ENCODE measurements around the gene ARX.

Gene ARX

GRCh38 chrX:25016938-25017598 lies 1.3 kb upstream of the ARX start:
- no peak for DNase-seq (ENCODE audit: low spot score)

DNA sequence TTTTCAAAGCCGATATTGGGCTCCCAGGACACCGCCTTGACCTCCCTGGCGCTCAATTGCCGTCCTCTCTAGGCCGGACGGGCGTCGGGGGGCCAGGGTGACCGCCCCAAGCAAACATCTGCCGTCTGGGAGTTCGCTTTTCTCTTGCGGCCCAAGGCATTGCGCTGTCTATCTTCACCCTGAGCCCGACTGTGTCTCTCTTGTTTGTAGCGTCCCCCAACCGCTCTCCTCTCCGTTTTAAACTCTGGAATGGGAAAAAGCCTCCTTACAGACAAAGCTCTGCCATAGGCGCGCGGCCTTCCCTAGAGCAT lies 551 bp upstream of the ARX start:
- DNase-seq (ENCODE audit: low spot score), result no peak

DNA sequence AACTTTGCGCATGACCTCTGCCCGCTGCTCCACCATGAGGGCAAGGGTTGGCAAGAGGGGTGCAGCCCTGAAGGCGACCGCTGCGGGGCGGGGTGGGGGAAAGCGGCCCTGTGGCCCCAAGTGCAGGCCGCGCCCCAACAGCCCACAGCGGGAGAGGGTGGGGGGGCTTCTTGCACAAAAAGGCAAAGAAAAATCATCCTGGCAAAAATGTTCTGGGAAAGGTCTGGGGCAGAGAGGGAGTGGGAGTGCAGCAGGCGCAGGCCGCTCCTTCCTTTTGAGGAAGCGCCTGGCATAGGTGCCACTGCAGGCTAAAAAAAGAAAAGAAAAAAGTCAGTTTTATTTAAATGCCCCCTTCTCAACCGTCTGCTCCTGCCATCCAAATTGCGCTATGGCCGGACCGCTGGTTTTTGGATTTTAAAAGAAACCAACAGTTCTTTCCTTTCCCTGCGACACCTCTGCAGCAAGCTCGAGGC lies 1.4 kb downstream of the ARX start:
- DNase-seq (ENCODE audit: low spot score), result no peak

DNA sequence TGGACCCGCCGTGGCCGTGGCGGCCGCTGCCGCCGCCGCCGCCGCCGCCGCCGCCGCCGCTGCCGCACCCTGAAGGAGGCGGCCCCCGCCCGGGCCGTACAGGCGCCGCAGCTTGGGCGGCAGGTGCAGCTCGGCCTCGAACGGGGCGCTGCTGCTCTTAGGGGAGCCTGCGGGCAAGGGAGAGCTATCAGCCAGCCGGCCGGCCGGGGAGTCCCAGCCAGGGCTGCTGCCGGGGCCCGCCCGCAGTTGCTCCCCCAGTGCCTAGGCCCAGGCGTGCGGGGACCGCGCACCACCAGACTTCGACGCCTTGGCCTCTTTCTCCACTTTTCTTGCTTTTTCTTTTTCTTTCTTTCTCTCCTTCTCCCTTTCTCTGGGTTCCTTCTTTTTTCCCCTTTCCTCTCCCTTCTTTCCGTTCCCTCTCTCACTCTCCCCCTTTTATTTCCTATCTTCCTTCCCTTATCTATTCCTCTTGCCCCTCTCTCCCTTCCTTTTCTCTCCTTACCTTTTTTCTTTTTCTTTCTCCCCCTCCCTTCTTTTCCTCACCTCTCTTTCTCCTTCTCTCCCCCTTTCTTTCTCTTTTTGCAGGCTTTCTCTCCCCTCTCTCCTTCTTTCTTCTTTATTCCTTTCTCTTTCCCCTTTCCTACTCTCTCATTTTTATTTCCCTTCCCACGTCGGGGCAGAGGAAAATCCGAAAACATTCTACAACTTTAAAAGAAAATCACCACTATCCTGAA lies 2.0 kb downstream of the ARX start:
- DNase-seq (ENCODE audit: low spot score), result no peak

- no peak for DNase-seq (ENCODE audit: low spot score)
Observed at GRCh38 chrX:25012793-25013631, 2.8 kb downstream of the ARX start.

DNA sequence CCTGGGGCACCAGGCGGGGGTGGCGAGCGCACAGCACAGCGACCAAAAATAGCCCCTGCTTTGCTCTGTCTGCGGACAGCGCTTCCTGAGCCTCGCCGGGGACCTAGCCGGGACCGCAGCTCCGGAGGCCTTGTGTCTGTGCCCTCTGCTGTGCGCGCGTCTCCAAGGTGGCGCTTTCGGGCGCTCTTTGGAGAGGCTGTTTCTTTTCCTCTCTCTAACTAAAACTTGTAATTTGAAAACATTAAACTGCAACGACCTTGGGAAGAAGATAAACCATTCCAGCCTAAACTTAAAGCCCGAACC lies 3.4 kb downstream of the ARX start:
- no peak for DNase-seq (ENCODE audit: low spot score)

GRCh38 chrX:25011589-25012432 lies 4.0 kb downstream of the ARX start:
- DNase-seq (ENCODE audit: low spot score), result no peak

GRCh38 chrX:25010784-25011588 lies 4.8 kb downstream of the ARX start:
- DNase-seq (ENCODE audit: low spot score), result no peak

DNA sequence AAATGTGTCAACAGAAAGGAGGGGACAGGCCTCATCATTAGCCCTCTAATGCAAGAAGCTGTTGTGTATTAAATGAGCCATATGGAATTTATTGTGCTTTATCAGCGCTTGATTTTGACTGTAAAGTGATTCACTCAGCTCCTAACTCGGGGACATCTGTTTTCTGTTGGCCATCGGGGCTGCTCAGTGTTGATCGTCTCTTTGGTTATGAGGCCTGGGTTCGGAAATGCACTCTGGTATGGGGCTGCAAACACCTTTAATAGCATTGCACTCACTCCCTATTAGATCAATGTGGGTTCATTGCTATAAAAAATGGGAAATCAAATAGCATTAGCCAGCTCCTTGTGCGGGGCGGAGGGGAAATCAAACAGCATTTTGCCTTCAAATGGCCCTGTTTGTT lies 6.4 kb downstream of the ARX start:
- DNase-seq (ENCODE audit: low spot score), result no peak

DNA sequence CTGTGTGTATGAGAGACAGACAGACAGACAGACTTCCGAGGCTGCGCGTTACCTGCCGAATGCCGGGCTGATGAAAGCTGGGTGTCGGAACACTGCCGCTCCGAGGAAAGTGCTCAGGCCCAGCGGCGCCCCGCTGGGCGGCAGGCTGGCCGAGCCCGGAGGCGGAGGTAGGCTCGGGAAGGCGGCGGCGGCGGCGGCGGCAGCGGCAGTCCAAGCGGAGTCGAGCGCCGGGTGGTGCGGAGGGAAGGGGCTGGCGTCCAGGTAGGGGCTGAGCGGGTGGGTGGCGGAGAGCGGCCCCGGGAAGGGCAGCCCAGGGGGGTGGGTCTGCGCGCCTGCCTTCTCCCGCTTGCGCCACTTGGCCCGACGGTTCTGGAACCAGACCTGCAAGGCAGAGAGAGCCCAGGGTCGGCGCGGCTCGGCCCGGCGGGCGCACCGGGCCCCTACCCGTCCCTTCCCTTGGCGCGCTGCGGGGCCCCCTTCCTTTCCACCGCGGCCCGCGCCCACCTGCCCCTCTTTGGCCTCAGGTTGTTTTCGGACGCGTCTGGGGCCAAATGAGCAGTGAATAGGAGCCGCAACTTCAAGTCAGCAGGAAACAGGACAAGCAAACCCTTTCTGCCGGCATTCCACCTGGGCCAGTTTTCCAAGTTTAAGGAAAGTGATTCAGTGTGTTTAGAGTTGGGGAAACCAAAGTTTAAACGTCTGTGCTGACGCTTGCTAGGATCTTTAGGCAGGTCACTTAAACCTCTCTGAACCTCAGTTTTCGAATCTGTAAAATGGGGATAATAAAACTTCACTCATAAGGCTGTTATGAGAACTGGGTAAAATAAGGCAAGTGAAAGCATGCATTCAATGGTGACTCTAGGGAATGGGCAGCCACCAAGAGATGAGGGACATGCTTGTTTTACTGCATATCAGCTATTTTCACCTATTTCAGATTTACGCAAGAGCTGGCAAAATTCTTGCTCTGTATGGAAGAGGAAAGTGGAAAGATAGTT lies 8.4 kb downstream of the ARX start:
- DNase-seq (ENCODE audit: low spot score), result no peak

GRCh38 chrX:25006586-25007058 lies 9.1 kb downstream of the ARX start:
- DNase-seq (ENCODE audit: low spot score), result no peak

GRCh38 chrX:25005382-25006185 lies 10.2 kb downstream of the ARX start:
- no peak for DNase-seq (ENCODE audit: low spot score)

GRCh38 chrX:25005034-25005381 lies 10.8 kb downstream of the ARX start:
- DNase-seq (ENCODE audit: low spot score), result no peak

DNA sequence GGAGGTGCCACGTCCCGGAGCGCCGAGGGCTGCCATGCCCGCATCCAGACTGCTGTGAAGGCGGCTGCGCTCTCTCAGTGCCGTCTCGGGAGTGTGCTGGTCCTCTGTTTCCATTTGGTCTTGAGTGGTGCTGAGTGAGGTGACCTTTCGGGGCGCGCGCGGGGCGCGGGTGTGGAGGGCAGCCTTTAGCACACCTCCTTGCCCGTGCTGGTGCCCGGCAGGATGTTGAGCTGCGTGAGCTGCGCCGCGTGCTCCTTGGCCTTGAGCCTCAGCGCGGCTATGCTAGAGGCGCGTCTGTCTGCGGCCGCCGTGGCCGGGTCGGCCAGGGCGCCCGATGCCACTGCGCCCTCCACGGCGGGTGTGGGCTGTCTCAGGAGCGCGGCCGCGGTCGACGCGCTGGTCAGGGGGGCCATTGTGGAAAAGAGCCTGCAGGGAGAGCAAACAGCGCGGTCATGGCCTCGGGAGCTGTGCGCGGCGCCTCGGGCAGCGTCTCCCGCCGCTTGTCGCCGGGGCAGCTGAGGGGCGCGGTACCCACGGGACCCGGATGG lies 11.2 kb downstream of the ARX start:
- no peak for DNase-seq (ENCODE audit: low spot score)

GRCh38 chrX:25004040-25004439 lies 11.7 kb downstream of the ARX start:
- DNase-seq (ENCODE audit: low spot score), result no peak

DNA sequence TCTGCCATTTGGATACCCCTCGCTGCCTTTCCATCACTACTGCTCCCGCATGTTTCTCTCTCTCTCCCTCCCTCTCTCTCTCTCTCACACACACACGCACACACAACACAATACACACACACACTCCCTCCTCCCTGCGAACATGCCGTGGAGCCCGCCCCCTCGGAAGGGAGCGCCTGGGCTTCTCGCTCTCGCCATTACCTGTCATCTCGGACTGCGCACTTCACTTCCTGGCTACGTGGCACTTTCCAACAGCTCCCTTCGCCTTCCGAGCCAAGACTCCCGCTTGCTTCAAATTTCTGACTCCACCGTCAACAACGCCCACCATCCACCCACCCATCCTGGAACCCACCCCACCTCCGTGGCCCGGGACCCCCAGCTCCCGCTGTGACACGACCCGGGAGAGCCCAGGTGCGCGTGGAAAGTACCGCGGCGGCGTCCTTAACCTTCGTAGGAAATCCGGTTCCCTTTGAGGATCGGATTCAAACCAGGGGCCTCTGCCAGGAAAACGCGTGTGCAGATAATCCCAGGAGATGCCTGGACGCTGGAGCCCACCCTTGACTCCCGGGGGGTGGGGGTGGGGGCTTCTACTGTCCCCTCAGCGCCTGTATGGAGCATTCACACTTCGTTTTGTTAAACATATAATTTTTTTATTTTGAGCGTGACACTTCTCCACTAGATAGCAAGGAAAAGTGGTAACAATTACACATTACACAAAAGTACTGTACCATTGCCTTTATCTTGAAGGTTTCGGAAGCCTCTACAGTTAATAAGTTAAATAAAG lies 12.5 kb downstream of the ARX start:
- no peak for DNase-seq (ENCODE audit: low spot score)

DNA sequence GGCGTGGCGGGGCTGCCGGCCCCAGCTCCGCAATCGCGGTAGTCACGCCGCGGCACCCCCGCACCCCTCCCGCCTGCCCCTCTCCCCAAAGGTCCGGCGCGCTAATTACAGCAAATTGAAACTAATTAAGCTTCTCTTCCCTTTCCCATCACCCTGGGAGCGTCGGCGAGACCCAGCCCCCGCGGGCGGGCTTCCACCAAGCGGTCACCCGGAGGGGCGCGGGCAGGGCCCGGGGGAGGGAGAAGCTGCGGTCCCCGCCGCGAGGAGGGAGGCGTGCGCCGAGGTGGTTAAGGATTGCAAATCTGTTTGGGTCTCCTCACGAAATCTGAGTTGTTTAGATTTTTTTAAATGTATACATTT lies 13.1 kb downstream of the ARX start:
- DNase-seq (ENCODE audit: low spot score), result no peak
